NCI-H2107 treated with DMSO at 0.1 percent for 48 hours (cell line): Measurements from ENCODE around the gene ADAMTSL4.
"Not testable (repeated sequence)": the region's sequence is repeated elsewhere in the genome, so short reads cannot be mapped to it uniquely, and the experiment has no call there.

ENCODE experiments used
- DNase-seq: peaks from one replicate; lab custom pipeline; 2025; ENCODE audit not compliant: unreplicated experiment; lab: John Stamatoyannopoulos, UW

Gene ADAMTSL4

GRCh38 chr1:150581437-150581836 lies 32.2 kb downstream of the ADAMTSL4 start:
- DNase-seq, result not testable (repeated sequence)

- not testable (repeated sequence) for DNase-seq
Measured at GRCh38 chr1:150581962-150582361, 32.8 kb downstream of the ADAMTSL4 start.

DNA sequence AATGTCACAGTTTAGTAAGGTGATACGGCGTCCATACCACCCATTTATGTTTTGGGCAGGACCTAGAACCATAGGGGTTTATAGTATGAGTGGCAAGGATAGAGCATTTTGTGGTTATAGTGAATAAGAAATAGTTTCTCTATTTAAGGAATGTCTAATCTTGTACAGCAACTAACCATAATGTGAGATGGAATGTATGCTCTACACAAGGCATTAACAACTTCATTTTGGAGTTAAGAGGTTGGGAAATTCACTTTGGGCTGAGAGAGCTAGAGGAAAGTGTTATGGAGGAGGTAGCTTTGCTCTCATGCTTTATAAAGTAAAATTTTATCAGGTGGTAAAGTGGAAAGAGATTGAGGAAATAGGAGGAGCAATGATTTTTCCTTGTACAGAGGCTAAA lies 33.2 kb downstream of the ADAMTSL4 start:
- DNase-seq, result no peak

DNA sequence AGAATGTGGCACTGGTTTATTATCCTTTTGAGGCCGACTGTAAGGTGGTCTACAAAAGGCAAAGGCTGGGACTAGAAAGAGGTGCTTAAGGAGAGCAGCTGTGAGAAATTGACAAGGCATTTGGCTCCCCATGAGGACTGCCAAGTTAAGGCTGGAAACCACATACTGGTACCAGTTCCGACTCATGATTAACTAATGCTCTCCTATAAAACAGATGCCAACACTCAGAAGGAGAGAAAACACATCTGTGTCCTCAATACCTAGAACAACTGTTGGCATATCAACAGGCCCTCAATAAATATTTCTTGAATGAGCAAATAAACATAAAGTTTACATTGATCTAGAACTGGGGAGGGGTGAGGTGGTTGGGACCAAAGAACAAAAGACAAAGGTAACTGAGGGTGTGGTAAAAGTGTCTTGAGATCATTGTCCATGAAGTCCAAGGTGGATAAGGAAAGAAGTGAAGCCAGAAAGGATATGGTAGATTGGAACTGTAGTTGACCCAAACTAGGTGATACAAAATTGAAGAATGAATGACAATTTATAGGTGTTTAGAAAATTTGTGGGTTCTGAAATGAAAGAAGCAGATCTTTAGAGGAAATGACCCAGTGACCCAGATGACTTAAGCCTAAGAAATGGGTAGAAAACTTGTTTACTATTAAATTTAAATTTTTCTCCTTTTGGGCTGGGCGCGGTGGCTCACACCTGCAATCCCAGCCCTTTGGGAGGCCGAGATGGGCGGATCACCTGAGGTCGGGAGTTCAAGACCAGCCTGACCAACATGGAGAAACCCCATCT lies 47.1 kb downstream of the ADAMTSL4 start:
- no peak for DNase-seq

- DNase-seq, result no peak
Measured at GRCh38 chr1:150596976-150597375, 47.8 kb downstream of the ADAMTSL4 start.

GRCh38 chr1:150598346-150598745 lies 49.1 kb downstream of the ADAMTSL4 start:
- not testable (repeated sequence) for DNase-seq

- DNase-seq, result no peak
Measured at GRCh38 chr1:150601540-150601939, 52.3 kb downstream of the ADAMTSL4 start.

- DNase-seq, result not testable (repeated sequence)
Measured at GRCh38 chr1:150602372-150602771, 53.2 kb downstream of the ADAMTSL4 start.

GRCh38 chr1:150603711-150604110 lies 54.5 kb downstream of the ADAMTSL4 start:
- DNase-seq, result no peak

DNA sequence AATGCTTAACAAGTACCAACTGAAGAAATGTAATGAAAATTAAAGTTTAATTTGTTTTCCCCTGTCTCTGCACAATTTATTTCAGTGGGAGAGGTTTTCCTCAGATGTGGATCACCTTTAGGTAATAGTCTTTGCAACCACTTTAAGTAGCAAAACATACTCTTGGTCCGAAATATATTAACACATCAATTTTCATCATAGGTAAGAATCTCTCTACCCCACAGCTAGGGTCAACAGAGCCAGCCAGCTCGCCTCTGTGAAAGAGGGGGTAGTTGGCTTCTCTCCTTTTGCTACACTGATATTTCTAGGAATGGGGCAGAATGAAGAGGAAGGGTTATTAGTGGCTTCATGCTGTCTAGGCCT lies 55.0 kb downstream of the ADAMTSL4 start:
- DNase-seq, result no peak

DNA sequence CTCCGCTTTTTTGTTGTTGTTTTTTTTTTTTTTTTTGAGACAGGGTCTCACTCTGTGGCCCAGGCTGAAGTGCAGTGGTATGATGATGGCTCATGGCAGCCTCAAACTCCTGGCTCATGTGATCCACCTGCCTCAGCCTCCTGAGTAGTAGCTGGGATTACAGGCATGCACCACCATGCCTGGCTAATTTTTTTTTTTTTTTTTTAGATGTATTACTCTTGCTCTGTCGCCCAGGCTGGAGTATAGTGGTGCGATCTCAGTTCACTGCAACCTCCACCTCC lies 56.2 kb downstream of the ADAMTSL4 start:
- not testable (repeated sequence) for DNase-seq

DNA sequence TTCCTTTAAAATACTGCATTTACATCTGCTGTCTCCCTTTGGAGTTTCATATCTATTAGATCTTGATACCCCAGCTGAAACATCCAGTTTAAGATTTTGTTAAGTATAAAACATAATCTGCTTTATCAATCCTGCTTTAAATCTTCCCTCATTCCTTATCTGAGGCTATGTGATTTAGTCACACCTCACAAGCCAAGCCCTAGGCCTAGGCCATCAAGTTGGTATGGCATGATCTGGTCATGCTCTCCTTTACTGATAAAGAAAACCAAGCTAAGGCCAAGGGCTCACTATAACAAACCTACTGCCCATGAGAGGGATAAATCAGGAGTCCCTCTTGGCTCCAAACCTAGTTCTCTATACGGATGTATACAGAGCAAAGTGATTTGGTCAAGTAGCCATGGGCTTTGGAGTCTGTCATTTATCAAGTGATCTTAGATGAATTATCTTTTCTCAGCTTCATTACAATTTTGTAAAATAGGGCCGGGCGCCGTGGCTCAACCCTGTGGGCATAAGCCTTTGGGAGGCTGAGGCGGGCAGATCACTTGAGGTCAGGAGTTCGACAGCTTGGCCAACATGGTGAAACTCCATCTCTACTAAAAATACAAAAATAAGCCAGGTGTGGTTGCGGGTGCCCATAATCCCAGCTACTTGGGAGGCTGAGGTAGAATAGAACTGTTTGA lies 57.4 kb downstream of the ADAMTSL4 start:
- DNase-seq, result no peak

DNA sequence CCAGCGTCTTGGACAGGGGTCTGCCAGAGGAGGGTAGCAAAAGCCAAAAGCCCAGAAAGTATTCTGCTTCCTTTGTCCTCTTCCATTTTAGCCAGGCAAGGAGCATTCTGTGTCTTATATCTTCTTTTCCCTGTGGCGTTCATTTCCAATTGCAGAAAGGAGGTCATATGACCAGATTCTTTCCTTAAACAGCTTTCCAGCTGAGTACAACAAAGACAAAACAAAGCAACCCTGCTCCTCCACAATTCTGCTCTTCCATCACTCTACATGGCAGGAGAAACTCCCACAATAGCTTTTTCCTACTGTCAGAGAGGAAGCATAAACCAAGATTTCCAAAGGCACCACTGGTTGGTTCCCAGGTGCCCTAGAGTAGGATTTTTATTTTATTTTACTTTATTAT lies 60.5 kb downstream of the ADAMTSL4 start:
- no peak for DNase-seq
